MM.1S (cell line): ENCODE data around the gene GLMP.

Experiments
- DNase-seq: peaks from one replicate; pipeline ENCODE4 v3.0.0-alpha.2; 2015
- H2AFZ ChIP-seq: fragments of 300-600 bp; sonication (generic); 2 replicates; pipeline ENCODE4 v1.6.0; 2016; ENCODE audit warnings: antibody characterized with exemption, low read length
- H3F3A ChIP-seq: fragments of 300-600 bp; sonication (generic); 2 replicates; pipeline ENCODE4 v1.6.1; 2016; ENCODE audit warnings: mild to moderate bottlenecking, antibody characterized with exemption, low read length, moderate library complexity, mixed read lengths; ENCODE audit not compliant: insufficient read depth
- H3K27ac ChIP-seq: fragments of 300-600 bp; sonication (generic); 2 replicates; pipeline ENCODE4 v1.5.1; 2016; ENCODE audit warnings: mild to moderate bottlenecking, low read length
- H3K27me3 ChIP-seq: fragments of 300-600 bp; sonication (generic); replicated peaks from 2 replicates; pipeline ENCODE4 v1.6.0; 2016; ENCODE audit warnings: low read length; ENCODE audit not compliant: insufficient read depth
- H3K36me3 ChIP-seq: fragments of 300-600 bp; sonication (generic); replicated peaks from 2 replicates; pipeline ENCODE4 v1.6.1; 2016; ENCODE audit warnings: mild to moderate bottlenecking, low read length, mixed read lengths; ENCODE audit not compliant: insufficient read depth
- H3K4me1 ChIP-seq: fragments of 300-600 bp; sonication (generic); 2 replicates; pipeline ENCODE4 v1.6.1; 2016; ENCODE audit warnings: low read length, mixed read lengths
- H3K4me2 ChIP-seq: fragments of 300-600 bp; sonication (generic); 2 replicates; pipeline ENCODE4 v1.6.0; 2016; ENCODE audit warnings: low read depth, low read length
- H3K4me3 ChIP-seq: fragments of 300-600 bp; sonication (generic); 2 replicates; pipeline ENCODE4 v1.5.1; 2016; ENCODE audit warnings: low read length, mixed read lengths
- H3K79me2 ChIP-seq: fragments of 300-600 bp; sonication (generic); 2 replicates; pipeline ENCODE4 v1.6.1; 2016; ENCODE audit warnings: mixed run types, low read length, mixed read lengths
- H3K9ac ChIP-seq: fragments of 300-600 bp; sonication (generic); 2 replicates; pipeline ENCODE4 v1.6.1; 2016; ENCODE audit warnings: low read length, mixed read lengths
- H3K9me2 ChIP-seq: fragments of 300-600 bp; sonication (generic); replicated peaks from 2 replicates; pipeline ENCODE4 v1.6.1; 2016; ENCODE audit warnings: mild to moderate bottlenecking, low read length, mixed read lengths; ENCODE audit not compliant: insufficient read depth
- H3K9me3 ChIP-seq: fragments of 300-600 bp; sonication (generic); replicated peaks from 2 replicates; pipeline ENCODE4 v1.6.1; 2016; ENCODE audit warnings: mild to moderate bottlenecking, low read length, mixed read lengths; ENCODE audit not compliant: insufficient read depth
- H4K20me1 ChIP-seq: fragments of 300-600 bp; sonication (generic); 2 replicates; pipeline ENCODE4 v1.6.1; 2016; ENCODE audit warnings: mild to moderate bottlenecking, low read length, moderate library complexity, mixed read lengths; ENCODE audit not compliant: insufficient read depth
- EZH2 ChIP-seq: fragments of 300-600 bp; sonication (generic); optimal IDR thresholded peaks from 2 replicates; pipeline ENCODE3; 2017; ENCODE audit warnings: low read depth, mild to moderate bottlenecking, antibody characterized with exemption, low read length, mixed read lengths
- EZH2phosphoT487 ChIP-seq: fragments of 300-600 bp; sonication (generic); IDR thresholded peaks from 2 replicates; pipeline ENCODE4 v1.6.1; 2018; ENCODE audit warnings: antibody characterized with exemption, low read length
- TF ChIP-seq, protein P1 (sequence below): fragments of 300-600 bp; sonication (generic); IDR thresholded peaks from 2 replicates; pipeline ENCODE4 v1.5.1; 2016; ENCODE audit warnings: antibody characterized with exemption, low read length, mixed read lengths

GLMP gene

GRCh38 chr1:156248323-156248683 lies 47.2 kb downstream of the GLMP start:
- Histone ChIP-seq H3K9me3 (no peaks in the 10 kb centered on the region), H4K20me1 (no peaks in the 10 kb centered on the region), H3K4me1 (peaks cover 7% of the 10 kb centered on the region; the same call in 1 of the 2 replicates), H3K36me3 (peaks cover 22% of the 10 kb centered on the region), H2AFZ (no peak overlapping the region), H3K79me2 (no peaks in the 10 kb centered on the region), H3K4me3 (no peak overlapping the region), H3K9ac (no peak overlapping the region), H3K9me2 (no peaks in the 10 kb centered on the region), H3K27me3 (no peaks in the 10 kb centered on the region), H3K27ac (no peak overlapping the region), H3F3A (peaks cover 20% of the 10 kb centered on the region), H3K4me2 (no peak overlapping the region)
- no peak for TF ChIP-seq EZH2phosphoT487
- TF ChIP-seq EZH2 = no peak
- TF ChIP-seq, protein P1, sequence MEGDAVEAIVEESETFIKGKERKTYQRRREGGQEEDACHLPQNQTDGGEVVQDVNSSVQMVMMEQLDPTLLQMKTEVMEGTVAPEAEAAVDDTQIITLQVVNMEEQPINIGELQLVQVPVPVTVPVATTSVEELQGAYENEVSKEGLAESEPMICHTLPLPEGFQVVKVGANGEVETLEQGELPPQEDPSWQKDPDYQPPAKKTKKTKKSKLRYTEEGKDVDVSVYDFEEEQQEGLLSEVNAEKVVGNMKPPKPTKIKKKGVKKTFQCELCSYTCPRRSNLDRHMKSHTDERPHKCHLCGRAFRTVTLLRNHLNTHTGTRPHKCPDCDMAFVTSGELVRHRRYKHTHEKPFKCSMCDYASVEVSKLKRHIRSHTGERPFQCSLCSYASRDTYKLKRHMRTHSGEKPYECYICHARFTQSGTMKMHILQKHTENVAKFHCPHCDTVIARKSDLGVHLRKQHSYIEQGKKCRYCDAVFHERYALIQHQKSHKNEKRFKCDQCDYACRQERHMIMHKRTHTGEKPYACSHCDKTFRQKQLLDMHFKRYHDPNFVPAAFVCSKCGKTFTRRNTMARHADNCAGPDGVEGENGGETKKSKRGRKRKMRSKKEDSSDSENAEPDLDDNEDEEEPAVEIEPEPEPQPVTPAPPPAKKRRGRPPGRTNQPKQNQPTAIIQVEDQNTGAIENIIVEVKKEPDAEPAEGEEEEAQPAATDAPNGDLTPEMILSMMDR = no peak
- no peak for DNase-seq

- H3K4me2 ChIP-seq = no peak within 1 kb of the TSS
- no peak for DNase-seq
- no peaks in the 10 kb centered on the region for H4K20me1 ChIP-seq
Measured at GRCh38 chr1:156247460-156248322, 47.8 kb downstream of the GLMP start, which contains the start of gene PAQR6. Gene PAQR6, minus strand, starts transcription at chr1:156248056. Its CDS starts 1,325 bp downstream, at chr1:156246731.

GRCh38 chr1:156246781-156247459 lies 48.6 kb downstream of the GLMP start:
- H3K79me2 ChIP-seq = no peaks in the 10 kb centered on the region
- H3K9ac ChIP-seq = no peak overlapping the region
- no peaks in the 10 kb centered on the region for H3K9me2 ChIP-seq
- TF ChIP-seq, protein P1 = no peak
- TF ChIP-seq EZH2 = no peak
- no peak for TF ChIP-seq EZH2phosphoT487
- peaks cover 7% of the 10 kb centered on the region; the same call in 1 of the 2 replicates for H3K4me1 ChIP-seq
- H3K36me3 ChIP-seq = 0 out of 2 replicates have a peak, but pooled peaks cover 10% of the 10 kb centered on the region
- no peak overlapping the region for H3K4me2 ChIP-seq
- no peaks in the 10 kb centered on the region for H4K20me1 ChIP-seq
- no peaks in the 10 kb centered on the region for H3K9me3 ChIP-seq
- H3F3A ChIP-seq = peaks cover 20% of the 10 kb centered on the region; the same call in 1 of the 2 replicates
- DNase-seq = no peak
- no peak overlapping the region for H2AFZ ChIP-seq
- no peaks in the 10 kb centered on the region for H3K27me3 ChIP-seq
- H3K27ac ChIP-seq = no peak overlapping the region
- no peak overlapping the region for H3K4me3 ChIP-seq

More at GRCh38 chr1:156247460-156248322, 47.8 kb downstream of the GLMP start, which contains the start of gene PAQR6:
- Histone ChIP-seq H3F3A (peaks cover 20% of the 10 kb centered on the region), H3K4me3 (no peak within 1 kb of the TSS), H3K9ac (no peak within 1 kb of the TSS), H3K79me2 (no peaks in the 10 kb centered on the region), H3K9me2 (no peaks in the 10 kb centered on the region), H3K36me3 (peaks cover 17% of the 10 kb centered on the region; the same call in 1 of the 2 replicates), H3K27me3 (no peaks in the 10 kb centered on the region), H2AFZ (no peak within 1 kb of the TSS), H3K27ac (no peak within 1 kb of the TSS), H3K4me1 (peaks cover 7% of the 10 kb centered on the region; the same call in 1 of the 2 replicates), H3K9me3 (no peaks in the 10 kb centered on the region)
- TF ChIP-seq, protein P1 = no peak
- TF ChIP-seq EZH2 = no peak
- TF ChIP-seq EZH2phosphoT487 = no peak
